Measurements from ENCODE around the gene CPT1C.

Gene CPT1C

GRCh38 chr19:49690656-49691242 is at the start of gene CPT1C:
CPT1C (plus strand) TSS chr19:49691116; CDS start chr19:49692253, 1,137 bp downstream.
- DNase-seq (ENCODE audit: low read depth in 2 of 2) = peak; percentile 55

- peak; percentile 98 to 99 for DNase-seq (ENCODE audit: low read depth in 2 of 2)
These were observed 49.0 kb upstream of the CPT1C start, which contains the start of gene SCAF1 for GRCh38 chr19:49641688-49642491. SCAF1 (plus strand) TSS chr19:49642209; CDS start chr19:49645027, 2,818 bp downstream.

- no peak for DNase-seq (ENCODE audit: low read depth in 2 of 2)
These were observed 48.4 kb upstream of the CPT1C start for GRCh38 chr19:49642492-49643035.

GRCh38 chr19:49643466-49643865 is 47.5 kb upstream of the CPT1C start:
- DNase-seq (ENCODE audit: low read depth in 2 of 2) = no peak

- no peak for DNase-seq (ENCODE audit: low read depth in 2 of 2)
These were observed 45.3 kb upstream of the CPT1C start for GRCh38 chr19:49645592-49645991.

- DNase-seq (ENCODE audit: low read depth in 2 of 2) = no peak
These were observed 44.9 kb upstream of the CPT1C start for GRCh38 chr19:49645995-49646394.

- DNase-seq (ENCODE audit: low read depth in 2 of 2) = no peak
These were observed 44.3 kb upstream of the CPT1C start for GRCh38 chr19:49646586-49646985.

- no peak for DNase-seq (ENCODE audit: low read depth in 2 of 2)
These were observed 39.7 kb upstream of the CPT1C start for GRCh38 chr19:49651029-49651819.

- DNase-seq (ENCODE audit: low read depth in 2 of 2) = no peak
These were observed 38.9 kb upstream of the CPT1C start for GRCh38 chr19:49651820-49652550.

GRCh38 chr19:49652551-49653465 is 38.1 kb upstream of the CPT1C start:
- DNase-seq (ENCODE audit: low read depth in 2 of 2) = no peak

GRCh38 chr19:49653466-49653806 is 37.5 kb upstream of the CPT1C start:
- no peak for DNase-seq (ENCODE audit: low read depth in 2 of 2)

GRCh38 chr19:49654581-49654980 is 36.3 kb upstream of the CPT1C start:
- no peak for DNase-seq (ENCODE audit: low read depth in 2 of 2)

- DNase-seq (ENCODE audit: low read depth in 2 of 2) = no peak
These were observed 35.1 kb upstream of the CPT1C start for GRCh38 chr19:49655570-49656455.

- no peak for DNase-seq (ENCODE audit: low read depth in 2 of 2)
These were observed 34.3 kb upstream of the CPT1C start for GRCh38 chr19:49656456-49657109.

GRCh38 chr19:49657493-49658138 is 33.3 kb upstream of the CPT1C start:
- no peak for DNase-seq (ENCODE audit: low read depth in 2 of 2)

GRCh38 chr19:49658139-49658517 is 32.8 kb upstream of the CPT1C start:
- no peak for DNase-seq (ENCODE audit: low read depth in 2 of 2)

- DNase-seq (ENCODE audit: low read depth in 2 of 2) = no peak
These were observed 32.1 kb upstream of the CPT1C start for GRCh38 chr19:49658566-49659442.
